HG03342 (cell line): ENCODE results near the gene KCND3.

Source experiments
- ATAC-seq: cut with Tn5 transposase; IDR thresholded peaks from one replicate; pipeline ENCODE4 v1.9.1; 2021; ENCODE audit warnings: mild to moderate bottlenecking, moderate library complexity; ENCODE audit not compliant: unreplicated experiment

The KCND3 gene

GRCh38 chr1:111784273-111784901 is 205.1 kb downstream of the KCND3 start:
- ATAC-seq, result no peak

DNA sequence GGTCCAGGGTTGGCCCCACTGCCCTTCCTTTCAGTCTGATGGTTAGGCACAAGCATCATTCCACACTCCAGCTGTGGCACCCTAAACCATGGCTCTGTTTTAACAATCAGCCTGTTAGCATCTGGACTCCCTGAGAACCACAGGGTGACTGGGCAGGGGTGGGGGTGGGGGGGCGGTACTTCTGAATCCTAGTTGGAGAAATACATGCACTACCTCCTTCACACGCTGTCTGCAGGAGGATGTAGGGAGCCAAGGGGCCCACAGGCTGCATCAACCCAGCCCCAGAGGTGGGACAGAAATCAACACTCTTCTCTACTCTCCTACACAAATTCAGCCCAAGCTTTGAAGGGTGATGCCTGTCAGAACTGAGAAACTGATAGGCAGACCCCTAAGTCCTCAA is 209.9 kb downstream of the KCND3 start:
- no peak for ATAC-seq

DNA sequence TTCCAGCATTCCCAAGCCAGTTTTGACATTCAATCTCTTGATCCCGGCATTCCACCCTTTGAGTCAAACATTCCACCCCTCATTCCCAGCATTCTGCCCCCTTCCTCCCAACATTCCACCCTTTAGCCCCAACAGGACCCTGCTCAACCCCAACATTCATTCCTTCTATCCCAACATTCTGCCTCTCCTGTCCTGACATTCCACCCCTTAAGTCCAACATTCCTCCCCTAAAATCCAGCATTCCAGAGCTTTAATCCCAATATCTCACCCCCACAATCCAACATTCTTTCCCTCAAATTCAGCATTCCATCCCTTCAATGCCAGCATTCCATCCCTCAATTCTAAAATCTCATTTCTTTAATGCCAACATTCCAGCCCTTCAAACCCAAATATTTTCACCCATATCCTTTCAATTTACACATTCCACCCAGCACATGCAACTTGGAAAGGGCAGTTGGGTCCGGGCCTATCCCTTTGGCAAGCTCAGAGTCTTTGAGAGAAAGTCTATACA is 210.9 kb downstream of the KCND3 start:
- no peak for ATAC-seq

DNA sequence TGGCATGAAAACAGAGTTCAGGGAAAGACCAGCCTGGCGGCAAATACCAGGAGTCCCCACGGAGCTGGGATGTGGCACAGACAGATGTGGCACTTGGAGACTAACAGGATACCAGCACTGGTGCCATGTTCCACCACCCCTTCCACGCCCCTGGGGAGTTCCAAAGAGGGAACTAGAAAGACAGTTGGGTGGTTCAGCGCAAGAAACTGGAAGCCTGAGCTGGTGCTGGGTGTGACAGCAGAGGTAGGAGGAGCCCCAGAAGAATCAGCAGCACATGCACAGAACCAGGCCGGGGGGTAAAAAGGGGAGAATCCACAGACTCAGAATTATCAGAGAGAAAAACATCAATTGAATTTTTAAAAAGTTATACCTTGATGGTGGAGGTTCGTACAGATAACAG is 211.4 kb downstream of the KCND3 start:
- ATAC-seq, result no peak

DNA sequence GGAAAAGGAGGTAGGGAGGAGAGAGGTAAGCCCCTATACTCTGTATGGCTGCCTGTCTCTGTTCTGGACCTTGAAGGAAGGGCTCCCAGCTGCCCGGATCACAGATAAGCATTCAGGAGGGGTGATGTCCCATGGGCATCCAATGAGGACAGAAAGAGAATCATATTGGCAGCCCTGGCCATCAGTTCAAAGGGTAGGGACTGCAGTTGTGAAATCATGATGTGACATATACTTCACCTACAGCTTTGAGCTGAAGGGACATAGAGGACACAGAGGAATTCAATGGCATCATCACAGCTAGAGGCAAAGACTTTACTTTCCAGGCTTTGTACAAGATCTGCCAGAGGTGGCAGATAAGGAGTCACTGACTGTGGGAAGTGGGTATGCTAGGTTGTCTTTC is 212.2 kb downstream of the KCND3 start:
- no peak for ATAC-seq

GRCh38 chr1:111776861-111777260 is 212.6 kb downstream of the KCND3 start:
- ATAC-seq, result no peak

GRCh38 chr1:111776391-111776790 is 213.1 kb downstream of the KCND3 start:
- ATAC-seq, result no peak

GRCh38 chr1:111775966-111776365 is 213.5 kb downstream of the KCND3 start:
- no peak for ATAC-seq

DNA sequence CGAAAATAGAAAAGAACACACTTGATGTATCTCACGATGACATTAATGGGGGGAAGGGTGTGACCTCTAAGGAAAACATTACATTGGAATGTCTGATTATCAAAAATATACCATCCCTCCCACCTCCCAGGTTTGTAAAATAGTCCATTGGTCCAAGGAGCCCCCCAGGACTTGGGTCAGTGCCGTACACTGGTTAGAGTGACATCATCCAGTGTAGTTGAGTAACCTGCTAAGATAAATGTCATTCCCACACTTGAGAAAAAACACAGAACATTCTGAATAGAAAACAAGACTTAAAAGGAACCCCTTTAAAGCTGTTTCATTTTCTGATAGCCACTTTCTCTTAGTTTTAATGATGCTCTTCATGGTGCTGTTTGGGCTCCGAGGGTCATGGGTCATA is 218.6 kb downstream of the KCND3 start:
- no peak for ATAC-seq

GRCh38 chr1:111769517-111770146 is 219.8 kb downstream of the KCND3 start:
- no peak for ATAC-seq

DNA sequence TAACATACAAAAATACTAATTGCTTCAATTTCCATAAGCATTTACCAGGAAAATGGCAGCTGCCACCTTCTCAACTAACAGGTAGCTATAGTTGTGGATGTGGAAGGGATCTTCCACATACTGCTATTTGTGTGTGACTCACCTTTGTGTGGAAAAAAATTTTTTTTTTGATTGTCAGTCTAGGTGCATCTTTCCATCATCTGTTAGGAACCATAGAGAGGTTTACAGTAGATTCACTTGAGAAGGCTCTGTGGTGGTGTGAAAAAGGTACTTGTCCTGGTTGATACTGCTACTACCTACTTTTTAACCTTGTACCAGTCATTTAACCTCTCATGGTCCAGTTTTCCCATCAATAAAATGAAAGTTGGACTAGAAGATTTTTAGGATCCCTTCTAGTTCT is 220.8 kb downstream of the KCND3 start:
- no peak for ATAC-seq

DNA sequence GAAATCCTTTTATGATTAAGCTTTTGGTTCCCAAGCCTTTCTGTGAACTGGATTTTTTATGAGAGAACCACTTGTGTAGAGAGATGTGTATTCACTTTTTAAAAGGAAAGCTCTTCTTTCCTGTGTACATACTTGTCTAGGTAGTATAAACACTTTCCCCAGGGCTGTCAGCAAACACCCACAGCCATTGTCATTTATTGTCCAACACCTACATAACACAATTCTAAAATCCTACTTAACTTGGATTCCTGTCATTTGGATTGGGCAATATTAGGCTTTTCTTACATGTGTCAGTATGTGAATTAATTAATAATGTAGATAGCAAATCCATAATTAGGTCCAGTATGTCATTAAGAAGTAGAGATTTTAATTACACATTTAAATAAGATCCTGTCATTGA is 221.4 kb downstream of the KCND3 start:
- no peak for ATAC-seq

DNA sequence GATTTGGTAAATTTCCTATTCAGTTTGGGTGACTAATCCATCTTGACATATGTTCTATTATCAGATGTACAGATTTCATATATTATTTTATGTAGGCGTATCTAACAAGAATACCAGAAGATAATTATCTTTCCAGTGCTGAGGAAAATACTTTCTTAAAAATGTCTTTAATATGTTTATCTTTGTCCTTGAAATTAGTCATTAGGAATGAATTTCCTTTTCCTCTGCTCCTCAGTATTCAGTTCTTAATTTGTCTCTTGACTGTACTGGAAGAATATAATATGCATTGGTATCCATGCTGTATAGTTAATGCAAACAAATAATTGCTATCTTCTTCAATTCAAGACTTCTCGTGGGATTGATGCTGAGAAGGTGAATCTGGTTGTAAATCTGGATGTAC is 227.1 kb downstream of the KCND3 start:
- ATAC-seq, result no peak

- no peak for ATAC-seq
Observed at GRCh38 chr1:111761717-111762116, 227.8 kb downstream of the KCND3 start.

GRCh38 chr1:111758373-111758772 is 231.1 kb downstream of the KCND3 start:
- ATAC-seq, result no peak

DNA sequence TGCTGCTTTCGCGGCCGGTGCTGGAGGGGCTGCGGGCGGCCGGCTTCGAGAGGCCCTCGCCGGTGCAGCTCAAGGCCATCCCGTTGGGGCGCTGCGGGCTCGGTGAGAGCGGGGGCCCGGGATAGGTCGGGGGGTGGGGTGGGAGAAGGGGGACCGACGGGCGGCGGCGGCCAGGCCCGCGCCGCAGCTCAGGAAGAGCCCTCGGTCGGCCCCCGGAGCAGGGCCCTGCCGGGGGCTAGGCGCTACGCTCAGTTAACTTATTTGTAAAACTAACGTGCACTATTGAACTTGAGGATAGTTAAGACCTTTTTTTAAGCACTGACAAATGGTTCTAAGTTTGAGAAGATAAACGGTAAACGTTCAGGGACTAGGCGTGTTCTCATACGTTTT is 233.3 kb downstream of the KCND3 start:
- peak; percentile 15 for ATAC-seq

GRCh38 chr1:111755331-111756123 is 233.9 kb downstream of the KCND3 start, which contains the start of gene DDX20:
DDX20 (plus strand) TSS chr1:111755901; CDS start chr1:111755925, 24 bp downstream.
- peak; percentile 90 for ATAC-seq

- no peak for ATAC-seq
Observed at GRCh38 chr1:111754984-111755330, 234.5 kb downstream of the KCND3 start.

DNA sequence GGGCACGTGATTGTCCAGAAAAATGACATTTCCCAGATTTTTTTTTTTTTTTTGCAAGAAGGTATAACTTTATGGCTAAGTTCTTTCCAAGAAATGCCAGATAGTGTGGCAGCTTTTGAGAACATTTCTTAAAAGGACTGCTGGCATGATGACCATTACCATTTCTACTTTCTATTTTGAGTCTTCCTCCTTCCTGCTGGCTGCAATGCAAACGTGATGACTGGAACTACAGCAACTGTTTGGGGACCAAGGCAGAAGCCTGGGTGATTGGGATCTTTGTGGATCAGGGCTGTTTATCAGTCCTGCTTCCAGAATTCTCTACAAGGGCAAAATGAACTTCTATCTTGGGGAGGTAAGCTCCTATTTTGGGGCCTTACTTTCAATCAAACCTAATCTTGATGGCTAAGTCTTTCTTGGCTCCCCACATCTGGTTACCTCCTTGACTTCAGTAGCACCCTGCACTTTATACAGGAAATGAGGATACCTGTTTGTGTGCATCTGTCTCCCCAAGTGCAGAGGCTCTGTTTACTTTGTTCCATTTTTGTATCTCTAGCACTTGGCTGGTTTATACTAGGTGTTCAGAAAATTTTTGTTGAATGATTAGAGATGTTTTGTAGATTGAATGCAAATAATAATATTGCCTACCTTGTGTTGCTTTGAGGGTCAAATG is 237.4 kb downstream of the KCND3 start:
- ATAC-seq, result no peak

- no peak for ATAC-seq
Observed at GRCh38 chr1:111750856-111751255, 238.6 kb downstream of the KCND3 start.

GRCh38 chr1:111749628-111750027 is 239.8 kb downstream of the KCND3 start:
- no peak for ATAC-seq
